Fibroblast of skin of right quadriceps (primary cell): ENCODE results near the gene ZNF367.
A peak's percentile ranks its signal among the peaks of the same experiment; 100 is the strongest.

Experiments used
- DNase-seq: peaks from one replicate; pipeline ENCODE4 v3.0.0-alpha.2; 2013

Gene ZNF367

DNA sequence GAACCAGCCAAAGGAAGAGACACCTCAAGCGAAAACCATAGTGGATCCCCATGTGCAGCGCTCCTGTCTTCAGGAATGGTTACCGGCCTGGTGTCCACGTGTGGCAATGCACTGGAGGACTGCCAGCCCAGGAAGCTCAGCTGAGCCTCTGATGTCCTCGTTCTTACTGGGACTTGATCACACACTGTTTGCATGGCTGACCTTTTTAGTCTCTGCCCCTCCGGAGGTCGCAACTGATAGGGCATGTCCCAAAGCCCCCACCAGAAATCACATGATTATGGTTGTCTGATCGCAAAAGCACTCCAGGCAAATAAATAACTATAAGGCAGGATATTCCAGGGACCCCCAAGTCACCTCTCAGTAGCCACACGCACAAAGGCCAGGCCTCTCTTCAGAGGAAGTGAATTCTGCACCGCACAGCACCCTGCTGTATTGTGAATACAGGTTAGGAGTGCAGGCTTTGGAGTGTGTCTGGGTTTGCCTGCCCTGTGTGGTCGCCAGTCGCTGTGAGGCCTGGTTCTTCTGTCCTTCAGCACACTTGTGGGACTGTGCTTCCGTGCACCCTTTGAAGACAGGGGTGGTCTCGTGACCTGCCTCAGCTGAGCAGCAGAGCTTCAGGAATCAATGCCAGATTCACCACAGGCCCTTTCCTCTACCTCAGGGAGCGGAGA lies 18.4 kb upstream of the ZNF367 start:
- DNase-seq, result no peak

DNA sequence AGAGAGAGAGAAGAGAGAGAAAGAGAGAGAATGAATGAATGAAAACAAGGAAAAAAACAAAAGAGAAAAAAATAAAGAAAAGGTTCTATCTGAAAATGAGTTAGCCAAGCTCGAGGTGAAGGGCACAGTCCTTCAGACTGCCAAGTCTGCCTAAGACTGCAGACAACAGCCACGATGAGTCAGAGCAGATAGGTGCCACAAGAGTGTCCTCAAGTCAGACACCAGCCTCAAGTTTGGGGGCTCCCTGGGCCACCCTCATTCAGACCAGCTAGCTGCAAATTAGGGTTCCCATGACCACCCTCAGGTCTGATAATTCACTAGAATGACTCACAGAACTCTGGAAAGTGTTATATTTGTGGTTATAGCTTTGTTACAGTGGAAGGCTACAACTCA lies 17.9 kb upstream of the ZNF367 start:
- DNase-seq, result no peak

DNA sequence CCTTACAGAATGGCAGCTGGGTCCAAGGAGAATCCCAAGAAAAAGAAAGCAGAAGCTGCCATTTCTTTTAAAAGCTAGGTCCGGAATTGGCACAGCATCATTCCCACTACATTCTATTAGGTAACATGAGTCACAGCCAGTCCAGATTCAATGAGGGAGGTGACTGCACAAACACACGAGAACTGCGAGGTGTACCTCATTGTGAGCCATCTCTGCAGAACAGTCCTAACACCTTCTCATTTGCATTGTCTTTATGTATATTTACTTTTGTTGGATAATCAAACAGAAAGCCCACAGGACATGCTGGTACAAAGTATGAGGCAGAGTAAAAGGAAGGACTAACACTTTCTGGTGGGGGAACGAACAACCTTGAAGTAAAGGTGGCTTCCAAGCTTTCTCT lies 17.2 kb upstream of the ZNF367 start:
- DNase-seq, result no peak

DNA sequence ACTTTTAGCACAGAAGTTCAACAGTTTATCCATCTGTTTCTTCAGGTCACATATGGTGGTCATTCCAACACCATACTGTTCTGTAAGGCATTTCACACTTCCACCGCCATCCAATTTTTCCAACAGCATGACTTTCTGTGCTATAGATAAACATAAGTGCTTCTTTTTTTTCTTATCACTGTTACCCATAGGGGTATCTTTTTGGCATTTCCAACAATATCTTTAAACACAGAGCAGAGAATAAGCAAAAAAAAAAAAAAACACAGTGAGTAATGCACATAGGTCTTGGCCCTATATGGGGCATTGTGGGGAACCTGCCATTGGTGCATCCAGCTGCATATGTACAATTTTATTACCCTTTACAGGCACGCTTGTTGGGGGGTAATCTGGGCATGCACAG lies 12.2 kb upstream of the ZNF367 start:
- no peak for DNase-seq

DNA sequence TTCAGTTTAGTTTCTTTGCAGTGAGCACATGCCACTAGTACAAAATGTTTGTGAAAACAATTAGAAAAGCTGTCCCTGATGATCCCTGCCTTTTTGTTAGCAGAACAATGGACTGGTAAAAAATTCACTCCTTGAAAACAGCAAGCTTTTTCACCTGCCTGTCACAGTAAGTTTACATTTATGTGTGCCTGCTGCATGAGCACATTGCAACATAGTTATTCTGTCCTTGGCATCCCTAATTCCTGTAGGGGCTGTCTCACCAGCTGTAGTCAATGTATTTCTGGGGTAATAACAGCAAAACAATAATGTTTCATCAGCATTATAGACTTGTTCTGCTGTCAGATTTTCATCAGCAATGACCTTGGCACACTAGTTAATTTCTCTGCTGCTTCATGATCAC lies 11.6 kb upstream of the ZNF367 start:
- DNase-seq, result no peak

DNA sequence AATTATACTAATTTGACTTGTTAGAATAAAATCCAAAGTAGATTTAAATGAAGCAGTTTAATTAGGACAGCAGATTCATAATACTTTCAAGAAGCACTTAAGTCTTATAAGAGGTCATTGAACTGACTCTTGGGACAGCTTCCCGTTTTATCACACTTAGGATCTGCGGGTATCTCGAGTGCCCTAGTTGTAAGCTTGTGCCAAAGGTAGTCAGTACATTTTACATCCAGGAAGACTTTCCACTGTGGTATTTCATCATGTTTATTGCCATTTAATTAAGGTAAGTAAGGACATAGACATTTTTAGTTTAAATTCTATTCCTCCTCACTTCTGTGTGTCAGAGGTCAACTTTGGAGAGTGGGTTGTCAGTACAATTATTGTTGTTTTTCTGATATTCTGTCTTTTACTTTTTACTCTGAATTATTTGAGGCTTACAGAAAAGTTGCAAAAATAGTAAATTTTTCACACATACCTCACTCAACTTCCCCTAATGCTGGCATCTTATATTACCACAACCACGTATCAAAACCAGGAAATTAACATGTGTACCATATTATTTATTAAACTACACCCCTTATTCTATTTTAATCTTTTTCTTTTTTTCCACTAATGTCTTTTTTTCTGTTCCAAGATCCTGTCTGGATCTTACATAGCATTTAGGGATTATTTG lies 7.5 kb upstream of the ZNF367 start:
- no peak for DNase-seq

DNA sequence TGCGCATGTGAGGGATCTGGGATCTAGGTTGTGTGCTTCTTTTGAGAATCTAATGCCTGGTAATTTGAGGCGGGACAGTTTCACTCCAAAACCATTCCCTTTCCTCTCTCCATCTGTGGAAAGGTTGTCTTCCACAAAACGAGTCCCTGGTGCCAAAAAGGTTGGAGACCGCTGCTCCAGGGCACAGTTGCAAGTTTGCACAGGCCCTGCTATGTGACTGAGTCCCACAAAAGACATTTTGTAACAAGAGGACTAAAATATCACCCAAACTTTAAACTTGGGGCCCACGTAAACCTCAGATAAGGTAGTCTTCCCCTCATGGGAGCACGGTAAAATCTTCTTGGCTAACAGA lies 5.8 kb upstream of the ZNF367 start:
- no peak for DNase-seq

DNA sequence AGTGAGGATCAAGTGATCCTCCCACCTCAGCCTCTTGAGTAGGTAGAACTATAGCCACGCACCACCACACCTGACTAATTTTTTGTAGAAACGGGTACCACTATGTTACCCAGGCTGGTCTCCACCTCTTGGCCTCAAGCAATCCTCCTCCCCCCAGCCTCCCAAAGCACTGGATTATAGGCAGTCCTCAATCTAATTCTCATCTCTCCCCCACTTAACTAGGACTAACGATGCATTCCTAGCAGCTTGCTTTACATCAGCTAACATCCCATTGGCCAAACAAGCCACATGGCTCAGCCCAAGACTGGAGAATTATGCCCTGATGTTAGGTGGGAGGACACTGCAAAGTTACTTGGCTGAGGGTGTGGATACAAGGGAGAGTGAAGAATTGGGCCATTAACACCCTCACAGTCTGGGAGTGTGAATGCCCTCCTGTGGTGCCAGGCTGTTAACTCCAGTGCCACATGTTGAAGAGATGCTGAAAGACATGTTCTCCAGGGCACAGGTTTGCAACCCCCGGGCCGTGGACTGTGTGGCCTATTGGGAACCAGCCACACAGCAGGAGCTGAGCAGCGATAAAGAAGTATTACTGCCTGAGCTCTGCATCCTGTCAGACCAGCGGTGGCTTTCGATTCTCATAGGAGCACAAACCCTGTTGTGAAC lies 5.3 kb upstream of the ZNF367 start:
- DNase-seq, result no peak

DNA sequence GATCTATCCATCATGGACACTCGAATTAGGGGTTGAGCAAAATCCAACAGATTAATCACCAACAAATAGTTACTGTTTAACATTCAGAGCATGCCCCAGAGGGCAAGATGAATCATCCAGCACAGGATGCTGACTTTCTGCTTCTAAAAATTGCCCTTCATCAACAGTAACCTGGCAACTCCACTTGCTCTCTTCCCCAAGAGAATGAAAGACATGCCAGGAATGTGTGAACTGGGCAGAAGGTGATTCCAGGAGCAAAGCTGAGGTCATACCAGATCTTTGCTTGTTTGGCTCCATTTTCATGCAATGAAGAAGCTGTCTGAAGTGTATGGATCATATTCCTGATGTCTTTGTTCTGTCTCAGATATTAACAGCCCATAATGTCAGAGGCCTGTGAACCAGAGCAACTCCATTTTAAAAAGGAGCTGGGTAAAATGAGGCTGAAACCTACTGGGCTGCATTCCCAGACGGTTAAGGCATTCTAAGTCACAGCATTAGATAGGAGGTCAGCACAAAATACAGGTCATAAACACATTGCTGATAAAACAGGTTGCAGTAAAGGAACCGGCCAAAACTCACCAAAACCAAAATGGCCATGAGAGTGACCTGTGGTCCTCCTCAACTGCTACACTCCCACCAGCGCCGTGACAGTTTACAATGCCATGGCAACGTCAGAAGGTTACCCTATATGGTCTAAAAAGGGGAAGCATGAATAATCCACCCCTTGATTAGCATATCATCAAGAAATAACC lies 2.5 kb upstream of the ZNF367 start:
- peak; percentile 96 for DNase-seq

DNA sequence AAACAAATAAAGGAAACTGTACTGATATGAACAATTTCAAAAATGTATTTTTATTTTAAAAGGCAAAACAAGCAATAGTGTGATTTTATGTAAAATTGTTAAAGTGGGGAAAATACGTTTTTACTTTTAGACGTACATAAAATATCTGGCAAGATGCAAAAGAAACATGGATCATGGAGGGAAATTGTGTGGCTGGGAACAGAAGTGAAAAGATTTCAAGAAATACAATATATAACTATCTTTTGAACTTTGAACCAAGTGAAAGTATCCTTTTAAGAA lies 1.5 kb upstream of the ZNF367 start:
- DNase-seq, result no peak

DNA sequence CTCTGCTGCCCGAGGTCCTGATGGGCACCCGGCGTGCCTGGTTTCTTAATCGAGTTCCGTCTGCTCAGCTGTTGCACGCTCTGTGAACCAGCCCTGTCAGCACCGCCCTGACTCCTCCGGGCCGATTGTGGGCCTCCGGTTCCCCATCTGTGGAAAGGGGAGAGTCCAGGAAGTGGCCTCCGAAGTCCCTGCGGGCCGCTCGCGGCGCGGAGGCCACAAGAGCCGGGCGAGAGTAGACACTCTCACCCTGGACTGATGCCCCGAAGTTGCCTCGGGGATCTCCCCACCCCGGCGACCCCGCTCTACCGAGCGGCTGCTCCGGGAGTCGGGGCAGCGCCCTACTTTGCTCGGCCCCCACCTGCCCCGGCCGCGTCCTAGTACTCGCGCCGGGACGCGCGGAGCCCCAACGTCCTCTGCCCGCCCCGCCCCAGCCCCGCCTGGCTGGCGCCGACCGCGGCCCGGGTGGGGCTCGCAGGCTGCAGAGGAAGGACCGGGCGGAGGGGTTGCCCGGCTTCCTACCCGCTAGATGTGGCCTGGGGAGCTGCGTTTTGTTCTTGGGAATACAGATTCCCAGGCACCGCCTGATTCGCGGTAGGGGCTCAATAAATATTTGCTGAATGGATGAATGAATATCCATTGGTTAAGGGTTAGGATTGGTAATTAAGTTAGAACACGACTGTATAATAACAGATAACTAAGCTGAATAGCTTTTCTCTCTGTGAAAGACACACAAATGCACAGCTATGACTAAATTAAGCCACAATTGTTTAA lies 935 bp upstream of the ZNF367 start:
- DNase-seq, result peak; percentile 37

DNA sequence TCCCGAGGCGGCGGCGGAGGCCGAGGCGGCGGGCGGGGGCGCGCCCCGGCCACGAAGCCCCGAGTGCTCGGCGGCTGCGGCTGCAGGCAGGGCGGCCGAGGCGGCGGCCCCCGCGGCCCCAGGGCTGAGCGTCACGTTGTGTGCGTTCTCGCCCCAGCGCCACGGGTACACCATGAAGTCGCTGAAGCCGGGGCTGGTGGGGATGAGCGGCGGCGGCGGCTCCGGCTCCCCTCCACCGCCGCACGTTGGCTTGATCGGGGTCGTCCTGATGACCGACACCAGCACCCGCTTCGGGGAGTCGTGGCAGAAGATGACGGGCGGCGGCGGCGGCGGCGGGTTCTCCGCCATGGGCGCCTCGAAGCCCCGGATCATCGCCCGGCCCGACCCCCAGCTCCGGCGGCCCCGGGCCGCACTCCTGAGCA lies 498 bp downstream of the ZNF367 start:
- DNase-seq, result no peak

DNA sequence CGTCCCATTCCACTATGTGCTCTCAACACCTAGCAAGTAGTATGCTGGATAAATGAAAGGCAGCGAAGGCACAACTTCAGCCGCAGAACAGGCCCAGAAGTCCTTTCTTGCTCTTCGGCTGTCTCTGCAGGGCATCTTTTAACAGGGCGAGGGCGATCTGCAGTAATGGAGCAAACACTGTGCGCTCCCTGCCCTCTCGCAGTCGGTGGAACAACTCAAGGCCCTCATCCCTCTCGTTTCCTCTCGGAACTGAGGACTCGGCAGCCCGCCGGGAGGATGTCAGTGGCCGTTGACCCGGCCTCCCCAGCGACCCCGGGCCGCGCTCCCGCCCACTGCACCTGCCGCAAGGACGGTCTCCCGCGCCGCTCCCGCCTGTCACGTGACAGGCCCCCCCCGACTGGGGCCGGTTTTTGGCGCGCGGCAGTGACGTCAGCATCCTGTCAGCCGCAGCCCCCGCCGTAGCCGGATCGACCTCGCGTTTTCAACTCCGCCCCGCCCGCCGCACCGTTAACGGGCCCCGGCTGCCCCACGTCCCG lies 1.1 kb downstream of the ZNF367 start:
- DNase-seq, result peak; percentile 78

DNA sequence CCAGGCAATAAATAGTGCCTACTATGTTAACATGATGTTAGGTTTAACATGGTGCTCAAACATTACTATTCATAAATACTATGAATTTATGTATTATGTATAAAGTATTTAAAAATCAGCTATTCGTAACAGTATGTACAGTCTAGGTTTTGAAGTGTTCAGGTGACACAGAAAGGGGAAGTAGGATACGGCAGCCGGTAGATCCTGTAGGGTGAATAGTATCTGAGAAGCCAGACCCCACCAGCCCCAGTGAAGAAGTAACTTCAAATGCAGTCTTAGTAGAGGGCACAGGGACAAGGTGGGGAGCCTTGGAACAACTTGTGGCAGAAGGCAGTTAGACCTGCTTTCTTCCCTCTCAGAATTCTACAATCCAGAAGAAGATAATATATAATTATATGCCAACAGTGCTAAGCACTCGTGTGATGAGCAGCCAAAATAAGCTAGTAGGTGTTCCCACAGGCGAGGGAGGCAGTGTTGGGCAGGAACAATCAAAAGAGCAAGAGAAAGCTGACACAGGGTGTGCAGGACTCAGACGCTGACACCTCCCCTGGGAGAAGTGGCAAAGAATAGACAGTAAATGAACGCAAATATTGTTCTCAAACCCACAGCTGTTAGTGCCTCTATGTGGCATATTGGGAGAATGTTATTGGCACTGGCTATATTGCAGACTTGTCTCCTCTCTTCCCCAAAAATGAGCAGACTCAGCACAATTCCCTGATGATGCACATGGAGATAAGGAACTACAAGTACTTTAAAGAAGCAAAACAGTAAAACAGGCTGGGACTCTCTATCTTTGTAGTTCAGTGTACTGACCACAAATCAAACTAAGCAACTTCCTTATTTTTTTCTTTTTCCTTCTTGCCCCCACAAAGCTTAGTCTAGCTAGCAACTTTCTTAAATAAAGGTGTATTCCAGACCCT lies 4.6 kb downstream of the ZNF367 start:
- no peak for DNase-seq

DNA sequence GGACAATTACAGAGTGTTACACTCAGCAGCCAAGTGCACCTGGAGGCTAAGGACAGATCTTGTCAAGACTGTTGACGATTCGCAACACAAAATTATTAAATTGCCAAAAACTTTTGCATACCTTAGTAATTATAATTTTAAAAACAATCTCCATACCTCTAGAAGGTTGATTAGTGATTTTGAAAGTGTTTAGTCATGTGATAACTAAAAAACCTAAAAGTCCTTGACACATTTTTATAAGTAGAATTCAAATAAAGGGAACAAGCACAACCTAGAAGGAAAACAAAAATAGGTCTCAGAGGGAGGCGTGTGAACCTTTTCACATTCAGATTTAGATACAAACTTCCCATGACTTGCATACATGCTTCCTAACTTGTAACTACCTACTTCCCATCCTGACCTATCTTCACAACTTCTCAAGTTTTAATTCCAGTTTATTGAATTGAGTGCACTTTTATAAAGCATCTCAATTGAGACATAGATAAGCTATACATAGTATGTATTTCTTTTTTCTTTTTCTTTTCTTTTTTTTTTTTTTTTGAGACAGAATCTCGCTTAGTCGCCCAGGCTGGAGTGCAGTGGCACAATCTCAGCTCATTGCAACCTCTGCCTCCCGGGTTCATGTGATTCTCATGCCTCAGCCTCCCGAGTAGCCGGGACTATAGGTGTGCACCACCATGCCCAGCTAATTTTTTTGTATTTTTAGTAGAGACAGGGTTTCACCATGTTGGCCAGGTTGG lies 5.8 kb downstream of the ZNF367 start:
- DNase-seq, result no peak

DNA sequence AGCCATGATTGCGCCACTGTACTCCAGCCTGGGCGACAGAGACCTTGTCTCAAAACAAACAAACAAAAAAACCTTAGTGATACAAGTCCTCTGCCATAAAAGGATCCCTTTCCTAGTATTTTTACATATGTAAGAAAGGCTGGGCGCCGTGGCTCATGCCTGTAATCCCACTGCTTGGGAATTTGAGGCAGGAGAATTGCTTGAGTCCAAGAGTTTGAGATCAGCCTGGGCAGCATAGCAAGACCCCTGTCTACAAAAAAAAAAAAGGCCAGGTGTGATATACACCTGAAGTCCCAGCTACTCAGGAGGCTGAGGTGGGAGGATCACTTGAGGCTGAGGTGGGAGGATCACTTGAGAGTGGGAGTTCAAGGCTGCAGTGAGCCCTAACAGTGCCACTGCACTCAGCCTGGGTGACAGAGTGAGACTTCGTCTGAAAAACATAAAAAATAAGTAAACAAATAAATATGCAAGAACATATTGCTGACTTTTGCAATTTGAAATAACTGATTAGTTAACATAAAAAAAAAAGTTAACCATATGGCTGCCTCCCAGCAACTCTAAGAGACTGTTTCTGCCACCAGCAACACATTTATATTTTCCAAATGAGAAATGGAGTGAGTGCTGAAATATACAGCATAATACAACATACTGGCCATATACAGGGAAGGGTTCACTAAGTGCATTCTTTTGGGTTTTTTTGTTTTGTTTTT lies 6.9 kb downstream of the ZNF367 start:
- DNase-seq, result no peak

DNA sequence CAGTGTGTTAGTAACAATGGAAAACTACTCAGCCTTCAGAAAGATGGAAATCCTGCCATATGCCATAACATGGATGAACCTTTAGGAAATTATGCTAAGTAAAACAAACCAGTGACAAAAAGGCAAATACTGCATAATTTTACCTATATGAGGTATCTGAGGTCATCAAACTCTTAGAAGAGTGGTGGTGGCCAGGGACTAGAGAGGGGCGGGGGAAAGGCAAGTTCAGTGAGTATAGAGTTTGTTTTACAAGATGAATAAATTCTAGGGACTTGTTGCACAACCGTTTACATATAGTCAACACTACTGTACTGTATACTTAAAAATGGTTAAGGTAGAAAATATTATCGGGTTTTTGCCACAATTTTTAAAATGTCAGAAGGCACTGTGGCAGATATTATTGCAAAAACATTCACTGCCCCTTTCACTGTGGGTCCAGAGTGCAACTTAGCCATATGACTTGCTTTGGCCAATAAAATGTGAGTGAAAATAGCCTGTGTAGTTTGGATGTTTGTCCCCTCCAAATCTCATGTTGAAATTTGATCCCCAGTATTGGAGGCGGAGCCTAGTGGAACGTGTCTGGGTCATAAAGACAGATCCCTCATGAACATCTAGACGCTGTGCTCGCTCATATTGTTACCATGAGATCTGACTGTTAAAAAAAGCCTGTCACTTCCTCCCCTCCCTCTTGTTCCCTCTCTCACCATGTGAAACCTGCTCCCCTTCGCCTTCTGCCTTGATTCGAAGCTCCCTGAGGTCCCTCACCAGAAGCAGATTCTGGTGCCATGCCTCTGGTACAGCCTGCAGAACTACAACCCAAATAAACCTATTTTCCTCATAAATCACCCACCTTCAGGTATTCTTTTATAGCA lies 9.5 kb downstream of the ZNF367 start:
- DNase-seq, result no peak

DNA sequence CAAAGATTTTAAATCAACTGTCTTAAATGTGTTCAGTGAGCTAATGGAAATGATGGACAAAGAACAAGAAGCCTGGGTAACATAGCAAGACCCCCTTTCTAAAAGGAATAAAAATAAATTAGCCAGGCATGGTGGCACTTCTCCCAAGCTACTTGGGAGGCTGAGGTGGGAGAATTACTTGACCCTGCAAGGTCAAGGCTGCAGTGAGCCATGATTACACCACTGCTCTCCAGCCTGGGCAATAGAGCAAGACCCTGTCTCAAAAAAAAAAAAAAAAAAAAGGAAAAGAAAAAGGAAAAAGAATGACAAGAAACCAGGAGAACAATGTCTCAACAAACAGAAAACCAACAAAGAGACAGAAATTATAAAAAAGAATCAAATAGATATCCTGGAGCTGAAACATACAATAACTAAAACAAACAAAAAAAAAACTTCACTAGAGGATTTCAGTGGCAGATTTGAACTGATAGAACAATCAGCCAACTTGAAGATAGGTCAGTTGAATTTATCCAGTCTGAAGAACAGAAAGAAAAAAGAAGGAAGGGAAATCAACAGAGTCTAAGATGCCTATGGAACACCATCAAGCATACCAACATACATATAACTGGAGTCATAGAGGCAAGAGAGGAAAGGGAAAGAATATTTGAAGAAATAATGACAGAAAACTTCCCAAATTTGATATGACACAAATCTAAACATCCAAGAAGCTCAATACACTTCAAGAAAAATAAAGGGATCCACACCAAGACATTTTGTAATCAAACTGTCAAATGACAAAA lies 17.8 kb downstream of the ZNF367 start:
- no peak for DNase-seq

DNA sequence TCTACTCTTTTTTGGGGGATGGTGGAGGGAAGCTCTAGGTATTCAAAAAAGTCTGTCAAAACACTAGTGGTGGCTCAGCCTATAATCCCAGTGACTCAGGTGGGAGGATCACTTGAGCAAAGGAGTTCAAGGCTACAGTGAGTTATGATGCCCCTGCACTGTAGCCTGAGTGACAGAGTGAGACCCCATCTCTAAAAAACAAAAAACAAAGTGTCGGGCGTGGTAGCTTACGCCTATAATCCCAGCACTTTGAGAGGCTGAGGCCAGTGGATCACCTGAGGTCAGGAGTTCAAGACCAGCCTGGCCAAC lies 18.9 kb downstream of the ZNF367 start:
- DNase-seq, result no peak
